Measurements from ENCODE around the gene RCC2. TPM values are rescaled to one million over a fixed set of nuclear protein-coding genes. Genes with fewer than 3 reads are reported as not detected.

RCC2 gene
- total RNA-seq, 2 donors from 2014 or later, result 240 to 325 TPM

- DNase-seq, result no peak
- Histone ChIP-seq H3K9me3 (ENCODE audit: control insufficient read depth, low read length) (no peaks in the 10 kb centered on the region), H3K9ac (ENCODE audit: extremely low read depth, low read length, poor library complexity, severe bottlenecking) (peak overlapping the region; percentile 49), H3K4me1 (ENCODE audit: control insufficient read depth, insufficient read depth, low read length) (peaks cover 27% of the 10 kb centered on the region), H3K36me3 (ENCODE audit: control insufficient read depth, insufficient read depth, low read length) (peaks cover 51% of the 10 kb centered on the region), H3K4me3 (ENCODE audit: low read length) (peak overlapping the region; percentile 85), H3K27ac (ENCODE audit: low read depth, low read length) (peak overlapping the region; percentile 78), H3K27me3 (ENCODE audit: control insufficient read depth, insufficient read depth, low read length, poor library complexity, severe bottlenecking) (no peaks in the 10 kb centered on the region)
- peak overlapping the region; percentile 56 for H3K27ac Mint-ChIP-seq
- no peaks in the 10 kb centered on the region for H3K9me3 Mint-ChIP-seq
- peaks cover 8% of the 10 kb centered on the region for H3K27me3 Mint-ChIP-seq (ENCODE audit: insufficient read depth)
- H3K4me1 Mint-ChIP-seq, result peaks cover 50% of the 10 kb centered on the region
- H3K4me3 Mint-ChIP-seq, result peak overlapping the region; percentile 73
- TF ChIP-seq CTCF (conservative IDR thresholded peaks at IDR 0.05), result no peak
- peaks cover 52% of the 10 kb centered on the region for H3K36me3 Mint-ChIP-seq (ENCODE audit: low read depth)
- WGBS, 2 experiments (ENCODE audit: insufficient coverage in 1 of 2, insufficient read length in 1 of 2), result 44 to 62% methylated on average over 12 to 13 of the region's 13 CpGs
Measured at GRCh38 chr1:17436380-17437174, 2.9 kb downstream of the RCC2 start.

GRCh38 chr1:17434601-17435000 is 4.9 kb downstream of the RCC2 start:
- H3K27ac ChIP-seq (ENCODE audit: low read depth, low read length), result no peak overlapping the region
- peak; percentile 64 for DNase-seq
- no peak overlapping the region for H3K27ac Mint-ChIP-seq

GRCh38 chr1:17434016-17434415 is 5.5 kb downstream of the RCC2 start:
- Histone ChIP-seq H3K36me3 (ENCODE audit: control insufficient read depth, insufficient read depth, low read length) (peaks cover 67% of the 10 kb centered on the region), H3K27ac (ENCODE audit: low read depth, low read length) (no peak overlapping the region), H3K4me3 (ENCODE audit: low read length) (no peak overlapping the region), H3K4me1 (ENCODE audit: control insufficient read depth, insufficient read depth, low read length) (peaks cover 22% of the 10 kb centered on the region), H3K9ac (ENCODE audit: extremely low read depth, low read length, poor library complexity, severe bottlenecking) (no peak overlapping the region), H3K27me3 (ENCODE audit: control insufficient read depth, insufficient read depth, low read length, poor library complexity, severe bottlenecking) (no peaks in the 10 kb centered on the region), H3K9me3 (ENCODE audit: control insufficient read depth, low read length) (no peaks in the 10 kb centered on the region)
- WGBS, 2 experiments (ENCODE audit: insufficient coverage in 1 of 2, insufficient read length in 1 of 2), result 46 to 75% methylated on average over 1 to 3 of the region's 3 CpGs
- Mint-ChIP-seq H3K27me3 (ENCODE audit: insufficient read depth) (no peaks in the 10 kb centered on the region), H3K9me3 (no peaks in the 10 kb centered on the region), H3K4me1 (peaks cover 45% of the 10 kb centered on the region), H3K4me3 (peak overlapping the region; percentile 73), H3K27ac (peak overlapping the region; percentile 48), H3K36me3 (ENCODE audit: low read depth) (peaks cover 68% of the 10 kb centered on the region)
- DNase-seq, result peak; percentile 79
- no peak for TF ChIP-seq CTCF (conservative IDR thresholded peaks at IDR 0.05)

More at GRCh38 chr1:17434601-17435000, 4.9 kb downstream of the RCC2 start:
- Mint-ChIP-seq H3K9me3 (no peaks in the 10 kb centered on the region), H3K27me3 (ENCODE audit: insufficient read depth) (no peaks in the 10 kb centered on the region), H3K4me1 (peaks cover 40% of the 10 kb centered on the region), H3K36me3 (ENCODE audit: low read depth) (peaks cover 62% of the 10 kb centered on the region), H3K4me3 (peak overlapping the region; percentile 73)
- Histone ChIP-seq H3K4me1 (ENCODE audit: control insufficient read depth, insufficient read depth, low read length) (peaks cover 22% of the 10 kb centered on the region), H3K36me3 (ENCODE audit: control insufficient read depth, insufficient read depth, low read length) (peaks cover 61% of the 10 kb centered on the region), H3K27me3 (ENCODE audit: control insufficient read depth, insufficient read depth, low read length, poor library complexity, severe bottlenecking) (no peaks in the 10 kb centered on the region), H3K9me3 (ENCODE audit: control insufficient read depth, low read length) (no peaks in the 10 kb centered on the region), H3K9ac (ENCODE audit: extremely low read depth, low read length, poor library complexity, severe bottlenecking) (no peak overlapping the region), H3K4me3 (ENCODE audit: low read length) (no peak overlapping the region)
- 67 to 83% methylated on average over 2 to 9 of the region's 9 CpGs for WGBS, 2 experiments (ENCODE audit: insufficient coverage in 1 of 2, insufficient read length in 1 of 2)
- no peak for TF ChIP-seq CTCF (conservative IDR thresholded peaks at IDR 0.05)
